Mucosa of descending colon (tissue), 3 donors: ENCODE results near the gene CIZ1. TPM values are rescaled to one million over a fixed set of nuclear protein-coding genes. Genes with fewer than 3 reads are reported as not detected.

Source experiments
- ATAC-seq: fragments of 200-7000 bp; cut with Tn5 transposase; one replicate; pipeline ENCODE4 v1.9.1; 2020; ENCODE audit warnings: mild to moderate bottlenecking, moderate library complexity
- DNase-seq, 3 donors: peaks; one replicate each; pipeline ENCODE4 v3.0.0-alpha.2; 2020
- H3K36me3 ChIP-seq: fragments of 200-600 bp; one replicate; pipeline ENCODE4 v1.8.0; 2021; ENCODE audit warnings: low read depth, mild to moderate bottlenecking
- H3K4me1 ChIP-seq: fragments of 200-600 bp; one replicate; pipeline ENCODE4 v1.8.0; 2021; ENCODE audit warnings: low read depth, mild to moderate bottlenecking
- H3K4me3 ChIP-seq: fragments of 200-600 bp; one replicate; pipeline ENCODE4 v1.8.0; 2021; ENCODE audit warnings: mild to moderate bottlenecking
- H3K9me3 ChIP-seq: fragments of 200-600 bp; one replicate; pipeline ENCODE4 v1.8.0; 2021; ENCODE audit warnings: mild to moderate bottlenecking
- CTCF ChIP-seq: fragments of 200-600 bp; IDR thresholded peaks from one replicate; pipeline ENCODE4 v1.8.0; 2022; ENCODE audit warnings: antibody characterized with exemption, mild to moderate bottlenecking
- intact Hi-C, 2 donors: fragments of 100-400 bp; cut with DNase I in 1 of 2; cut with micrococcal nuclease in 1 of 2; formaldehyde crosslinking; loops; one replicate each; pipeline versions ENCODE4 v1.11.0 to v1.11.1; 2022; cut with DNase I, micrococcal nuclease
- total RNA-seq, 3 donors: library from RNA; stranded (reverse); fragmentation: NEBNext Ultra II Directional in 2 of 3; extraction: Animal tissue kit (Norgen Biotek cat#: 25700) in 2 of 3; gene quantifications; one replicate each; pipeline versions ENCODE4 v1.2.1 to v1.2.4, GENCODE V29; 2021 to 2023
- donor health status: DM: no; HTN: no; CAD: no; lungs with moderate emphysema.
- donor health status: DM: no; HTN: no; CAD: no.
- donor health status: DM: no; HTN: yes; CAD: no.

Gene CIZ1
- total RNA-seq, 3 donors from 2014 or later: 88.0 to 176 (median 105) TPM

- H3K36me3 ChIP-seq: no peaks in the 10 kb centered on the region
- DNase-seq: peak in 2 of 3 donors; percentile 18 to 39
- TF ChIP-seq CTCF: no peak
- intact Hi-C loops: no loop called here
- no peak for ATAC-seq
- H3K9me3 ChIP-seq: no peaks in the 10 kb centered on the region
- H3K4me3 ChIP-seq: no peak overlapping the region
- H3K4me1 ChIP-seq: peaks cover 27% of the 10 kb centered on the region
Observed at GRCh38 chr9:128146591-128147120, 44.7 kb downstream of the CIZ1 start.

- TF ChIP-seq CTCF: no peak
- peaks cover 27% of the 10 kb centered on the region for H3K4me1 ChIP-seq
- ATAC-seq (no peak), DNase-seq (peak in 2 of 3 donors; percentile 28 to 51)
- no peaks in the 10 kb centered on the region for H3K36me3 ChIP-seq
- no peaks in the 10 kb centered on the region for H3K9me3 ChIP-seq
- intact Hi-C loops: no loop called here
- H3K4me3 ChIP-seq: no peak overlapping the region
Observed at GRCh38 chr9:128145951-128146351, 45.4 kb downstream of the CIZ1 start.

- DNase-seq (peak in 1 of 3 donors; percentile 20), ATAC-seq (no peak)
- Histone ChIP-seq H3K4me1 (peaks cover 27% of the 10 kb centered on the region), H3K36me3 (no peaks in the 10 kb centered on the region), H3K4me3 (no peak overlapping the region), H3K9me3 (no peaks in the 10 kb centered on the region)
- TF ChIP-seq CTCF: no peak
- intact Hi-C loops: no loop called here
Observed at GRCh38 chr9:128145536-128145935, 45.8 kb downstream of the CIZ1 start.

GRCh38 chr9:128144239-128145181, 46.9 kb downstream of the CIZ1 start:
- Histone ChIP-seq H3K9me3 (no peaks in the 10 kb centered on the region), H3K4me3 (no peak overlapping the region), H3K36me3 (no peaks in the 10 kb centered on the region), H3K4me1 (peaks cover 20% of the 10 kb centered on the region)
- no peak for TF ChIP-seq CTCF
- intact Hi-C loops: no loop called here
- ATAC-seq (no peak), DNase-seq (peak in 1 of 3 donors; percentile 30)

- H3K9me3 ChIP-seq: no peaks in the 10 kb centered on the region
- no peak for TF ChIP-seq CTCF
- no peak overlapping the region for H3K4me3 ChIP-seq
- intact Hi-C loops: no loop called here
- DNase-seq: peak in 2 of 3 donors; percentile 50 to 57
- no peaks in the 10 kb centered on the region for H3K36me3 ChIP-seq
- ATAC-seq: peak; percentile 74
- peaks cover 12% of the 10 kb centered on the region for H3K4me1 ChIP-seq
Observed at GRCh38 chr9:128143525-128144238, 47.7 kb downstream of the CIZ1 start.
